Stimulated activated CD4-positive, alpha-beta T cell treated with anti-CD3 and anti-CD28 coated beads, Interleukin-15, amount 100 ng/mL, for 1 hour (primary cell): Measurements from ENCODE around the gene TM9SF1.
A peak's percentile ranks its signal among the peaks of the same experiment; 100 is the strongest.

ENCODE experiments used
- DNase-seq, 2 donors: peaks; one replicate each; pipeline ENCODE4 v3.0.0-alpha.2; 2020; ENCODE audit warnings: low read depth in 1 of 2, low spot score in 1 of 2

The TM9SF1 gene

GRCh38 chr14:24151404-24152080 is 43.7 kb downstream of the TM9SF1 start:
- no peak for DNase-seq

- DNase-seq, result no peak
These were observed 44.2 kb downstream of the TM9SF1 start for GRCh38 chr14:24150993-24151392.

- no peak for DNase-seq
These were observed 44.7 kb downstream of the TM9SF1 start for GRCh38 chr14:24150567-24150966.

GRCh38 chr14:24150061-24150460 is 45.2 kb downstream of the TM9SF1 start:
- DNase-seq, result no peak

GRCh38 chr14:24149302-24149969 is 45.8 kb downstream of the TM9SF1 start:
- no peak for DNase-seq

- no peak for DNase-seq
These were observed 47.3 kb downstream of the TM9SF1 start for GRCh38 chr14:24147761-24148428.

- DNase-seq, result peak; percentile 91 to 94
These were observed 48.1 kb downstream of the TM9SF1 start, which contains the start of gene RNF31 for GRCh38 chr14:24146978-24147760. Gene RNF31, plus strand, starts transcription at chr14:24147498. Its CDS starts 201 bp downstream, at chr14:24147699.

GRCh38 chr14:24146453-24146977 is 48.7 kb downstream of the TM9SF1 start, which contains the start of gene PSME2:
Gene PSME2, minus strand, starts transcription at chr14:24146610. Its CDS starts 29 bp downstream, at chr14:24146581.
- peak; percentile 61 to 63 for DNase-seq

- no peak for DNase-seq
These were observed 49.4 kb downstream of the TM9SF1 start for GRCh38 chr14:24145690-24146452.

- DNase-seq, result no peak
These were observed 50.0 kb downstream of the TM9SF1 start for GRCh38 chr14:24145219-24145618.

GRCh38 chr14:24144451-24144850 is 50.8 kb downstream of the TM9SF1 start:
- no peak for DNase-seq

GRCh38 chr14:24143511-24143910 is 51.7 kb downstream of the TM9SF1 start:
- no peak for DNase-seq

- peak; percentile 97 to 98 for DNase-seq
These were observed 54.0 kb downstream of the TM9SF1 start, which contains the start of gene EMC9 for GRCh38 chr14:24141097-24141880. Gene EMC9, minus strand, starts transcription at chr14:24141591. Its CDS starts 287 bp downstream, at chr14:24141304.

GRCh38 chr14:24139272-24139934 is 55.8 kb downstream of the TM9SF1 start:
- no peak for DNase-seq
